ENCODE measurements around the gene RAB32.
A peak's percentile ranks its signal among the peaks of the same experiment; 100 is the strongest.

Gene RAB32

DNA sequence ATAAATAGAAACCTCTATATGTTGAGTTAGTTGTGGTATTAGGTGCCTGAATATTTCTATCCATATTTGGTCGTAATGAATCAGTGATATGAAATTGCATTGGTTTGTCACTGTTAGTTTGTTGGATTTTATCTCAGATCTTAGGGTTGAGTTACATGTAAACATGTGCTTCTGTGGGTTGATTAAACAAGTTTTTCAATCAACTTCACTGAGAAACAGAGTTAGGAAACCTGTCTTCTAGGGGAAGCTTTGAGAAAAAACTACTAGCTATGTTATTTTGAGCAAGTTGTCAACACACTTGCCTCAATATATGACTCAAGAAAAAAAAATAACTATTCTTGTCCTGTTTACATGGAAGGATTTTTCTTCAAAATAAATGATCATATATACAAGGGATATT, 40.3 kb downstream of the RAB32 start:
- no peak for DNase-seq

DNA sequence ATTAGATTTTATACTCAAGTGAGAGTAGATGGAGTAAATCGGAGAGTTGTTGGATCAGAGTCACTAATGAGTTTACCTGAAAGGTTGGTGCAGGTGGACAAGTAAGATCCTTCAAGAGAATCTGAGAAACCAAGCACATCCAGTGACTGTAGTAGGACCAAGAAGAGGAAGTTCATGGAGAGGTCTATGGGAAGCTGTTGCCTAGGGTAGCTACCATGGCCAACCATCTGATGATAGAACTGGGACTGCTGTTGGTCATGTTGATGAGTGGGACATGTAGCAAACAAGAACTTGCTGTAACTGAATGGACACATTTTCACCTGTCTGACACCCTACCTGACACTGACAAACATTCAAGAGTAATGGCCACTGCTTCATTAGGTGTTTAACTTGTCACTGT, 43.8 kb downstream of the RAB32 start:
- no peak for DNase-seq

DNA sequence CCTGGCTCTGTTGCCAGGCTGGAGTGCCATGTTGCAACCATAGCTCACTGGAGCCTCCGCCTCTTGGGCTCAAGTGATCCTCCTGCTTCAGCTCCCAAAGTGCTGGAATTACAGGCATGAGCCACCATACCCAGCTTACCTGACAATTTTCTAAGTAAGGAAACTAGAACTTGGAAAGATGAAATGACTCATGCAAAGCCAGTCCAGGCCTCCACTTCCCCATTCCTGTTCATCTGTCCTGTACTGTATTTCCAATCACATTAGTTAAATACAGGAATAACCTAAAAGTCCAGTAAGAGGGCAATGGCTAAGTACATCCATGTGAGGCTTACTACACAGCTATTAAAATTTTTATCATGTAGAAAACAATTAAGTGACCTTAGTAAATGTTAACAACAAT, 46.9 kb downstream of the RAB32 start:
- DNase-seq, result peak; percentile 27

GRCh38 chr6:146592451-146592850, 48.8 kb downstream of the RAB32 start:
- DNase-seq, result no peak

GRCh38 chr6:146593986-146594385, 50.4 kb downstream of the RAB32 start:
- DNase-seq, result peak; percentile 46

- DNase-seq, result peak; percentile 74
Measured at GRCh38 chr6:146594495-146594894, 50.9 kb downstream of the RAB32 start.

- peak; percentile 90 for DNase-seq
Measured at GRCh38 chr6:146595972-146596731, 52.5 kb downstream of the RAB32 start.

DNA sequence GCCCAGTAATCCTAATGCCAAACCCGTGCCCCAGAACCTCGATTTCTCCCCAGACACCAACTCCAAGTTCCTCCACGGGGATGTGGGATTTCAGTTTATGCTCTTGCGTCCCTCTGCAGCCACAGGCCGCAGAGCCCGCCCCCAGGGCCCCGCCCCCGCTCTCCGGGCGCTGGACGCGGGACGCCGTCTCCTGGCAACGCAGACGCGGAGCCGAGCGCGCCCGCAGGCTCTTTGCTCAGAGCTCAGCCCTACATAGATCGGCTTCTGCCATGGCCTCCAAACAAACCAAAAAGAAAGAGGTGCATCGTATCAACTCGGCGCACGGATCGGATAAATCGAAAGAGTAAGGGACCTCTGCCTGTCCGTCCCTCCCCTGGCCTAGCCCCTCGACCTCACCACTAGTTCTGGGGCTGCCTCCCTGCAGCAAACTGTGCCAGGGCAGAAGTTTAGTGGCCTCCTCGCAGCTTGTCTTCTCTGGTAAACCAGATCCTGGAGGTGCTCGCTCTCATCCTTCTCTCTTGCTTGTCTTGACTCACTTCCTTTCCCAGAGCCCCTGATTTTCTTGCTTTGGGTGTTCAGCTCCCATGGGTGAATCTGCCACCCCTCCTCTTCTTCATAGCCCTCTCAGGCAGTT, 55.3 kb downstream of the RAB32 start, which contains the start of gene ADGB:
TSS of gene ADGB (plus strand) at position 201 of the 634 bp plus-strand sequence. CDS start at position 270, 69 bp downstream.
- DNase-seq, result peak; percentile 54

DNA sequence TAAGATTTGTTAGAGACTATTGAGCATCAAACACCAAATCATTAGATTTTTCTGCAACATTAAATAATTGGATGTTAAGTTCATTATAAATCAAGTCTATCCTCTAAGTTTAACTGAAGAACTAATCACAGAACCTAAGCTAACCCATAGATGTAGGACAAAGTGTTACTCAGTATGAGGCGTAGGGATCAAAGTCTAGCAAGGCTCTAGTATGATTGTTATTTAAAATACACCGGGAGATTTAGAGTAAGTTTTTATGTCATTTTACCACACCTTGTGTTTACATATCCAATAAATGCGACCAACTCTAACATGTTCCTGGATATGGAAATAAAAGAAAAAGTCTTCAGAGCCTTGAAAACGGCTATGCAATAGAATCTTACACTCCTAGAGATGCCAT, 57.7 kb downstream of the RAB32 start:
- DNase-seq, result no peak

GRCh38 chr6:146602526-146602925, 58.9 kb downstream of the RAB32 start:
- DNase-seq, result no peak
